Cardiac ventricle fibroblast (primary cell): ENCODE results near the gene MTX2. TPM values are rescaled to one million over a fixed set of nuclear protein-coding genes. Genes with fewer than 3 reads are reported as not detected.

Source experiments
- total RNA-seq: library from RNA; depleted of rRNA; stranded (reverse); fragments of >200 nt; gene quantifications from 2 replicates; pipeline ENCODE4 v1.2.3, GENCODE V29; 2015

Gene MTX2
- 19.0 and 23.4 TPM in 2 replicates for total RNA-seq

DNA sequence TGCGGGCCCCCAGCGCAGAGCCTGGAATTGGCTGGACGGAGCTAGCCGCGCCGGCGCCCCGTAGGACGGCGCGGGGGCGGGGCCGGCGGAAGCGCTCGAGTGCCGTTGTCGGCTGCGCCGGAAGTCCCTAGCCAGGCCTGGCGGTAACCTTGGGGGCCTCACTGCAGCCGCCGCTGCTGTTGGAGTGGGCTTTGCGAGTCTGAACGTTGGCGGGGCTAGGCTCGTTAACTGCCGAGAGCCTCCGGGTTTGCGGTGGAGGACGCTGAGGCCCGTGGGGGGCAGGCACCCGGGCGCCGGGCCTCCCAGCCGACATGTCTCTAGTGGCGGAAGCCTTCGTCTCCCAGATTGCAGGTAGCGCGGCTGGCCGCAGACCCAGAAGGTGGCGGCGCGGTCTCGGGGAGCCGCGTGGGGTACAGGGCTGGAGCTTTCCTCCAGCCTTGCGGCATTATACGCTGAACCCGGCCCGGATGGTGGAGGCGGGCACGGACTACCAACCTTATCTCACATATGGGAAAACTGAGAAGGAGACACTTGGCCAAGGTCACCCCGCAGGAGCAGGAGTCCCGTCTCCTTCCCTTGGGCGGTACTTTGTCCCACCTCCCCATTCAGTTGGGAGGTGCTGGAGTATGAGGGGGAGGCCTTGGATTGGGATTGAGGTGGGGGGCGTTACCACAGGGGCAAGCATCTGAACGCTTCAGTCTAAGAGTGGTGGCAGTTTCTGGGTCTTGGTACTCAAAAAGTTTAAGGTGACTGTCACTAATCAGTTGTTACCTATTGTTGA is at the start of gene MTX2:
MTX2 (plus strand) TSS at position 124 of the 781 bp plus-strand sequence; CDS start at position 312, 188 bp downstream.

Other genes with a start within 250 kb of the MTX2 start
- not detected in 2 replicates for gene EVX2, start 185.5 kb upstream of the MTX2 start, total RNA-seq
- not detected in 2 replicates for gene HOXD13, start 176.7 kb upstream of the MTX2 start, total RNA-seq
- not detected in 2 replicates for gene HOXD12, start 169.6 kb upstream of the MTX2 start, total RNA-seq
- not detected in 2 replicates for gene HOXD11, start 162.2 kb upstream of the MTX2 start, total RNA-seq
- gene HOXD10, start 152.7 kb upstream of the MTX2 start, total RNA-seq: not detected in 2 replicates
- 0.12 TPM in 1 of 2 replicates, not detected in the other for gene HOXD9, start 146.7 kb upstream of the MTX2 start, total RNA-seq
- 0.62 TPM in 1 of 2 replicates, not detected in the other for gene HOXD8, start 139.7 kb upstream of the MTX2 start, total RNA-seq
- 0.87 TPM in 1 of 2 replicates, not detected in the other for gene HOXD4, start 117.9 kb upstream of the MTX2 start, total RNA-seq
- gene HOXD3, start 112.1 kb upstream of the MTX2 start, total RNA-seq: not detected in 2 replicates
- not detected in 2 replicates for gene HOXD1, start 80.8 kb upstream of the MTX2 start, total RNA-seq